Hematopoietic multipotent progenitor cell treated with erythropoietin and hydrocortisone succinate and interleukin-3 and kit ligand, for 4 days (in vitro differentiated cells): ENCODE data around the gene RGS16.
A peak's percentile ranks its signal among the peaks of the same experiment; 100 is the strongest.

ENCODE experiments used
- DNase-seq: peaks from one replicate; pipeline ENCODE4 v3.0.0-alpha.2; 2015

Gene RGS16

GRCh38 chr1:182574156-182574555 is 30.0 kb downstream of the RGS16 start:
- DNase-seq = no peak

GRCh38 chr1:182570611-182570970 is 33.6 kb downstream of the RGS16 start:
- DNase-seq = no peak

- DNase-seq = no peak
These were observed 34.1 kb downstream of the RGS16 start for GRCh38 chr1:182569939-182570610.

- no peak for DNase-seq
These were observed 35.4 kb downstream of the RGS16 start for GRCh38 chr1:182568647-182569284.

GRCh38 chr1:182567629-182568028 is 36.6 kb downstream of the RGS16 start:
- no peak for DNase-seq

GRCh38 chr1:182565537-182565936 is 38.7 kb downstream of the RGS16 start:
- DNase-seq = no peak

GRCh38 chr1:182564406-182565004 is 39.7 kb downstream of the RGS16 start:
- no peak for DNase-seq

GRCh38 chr1:182563095-182563494 is 41.1 kb downstream of the RGS16 start:
- DNase-seq = peak; percentile 37

GRCh38 chr1:182561456-182561855 is 42.7 kb downstream of the RGS16 start:
- no peak for DNase-seq

GRCh38 chr1:182560392-182560984 is 43.7 kb downstream of the RGS16 start:
- no peak for DNase-seq

GRCh38 chr1:182556279-182556678 is 47.9 kb downstream of the RGS16 start:
- no peak for DNase-seq

GRCh38 chr1:182555493-182555892 is 48.7 kb downstream of the RGS16 start:
- DNase-seq = no peak

GRCh38 chr1:182552527-182552926 is 51.7 kb downstream of the RGS16 start:
- DNase-seq = no peak

- DNase-seq = no peak
These were observed 54.4 kb downstream of the RGS16 start for GRCh38 chr1:182549811-182550210.

- DNase-seq = no peak
These were observed 54.8 kb downstream of the RGS16 start for GRCh38 chr1:182549346-182549745.
